Calu3 (cell line): ENCODE measurements around the gene TDG. TPM values are rescaled to one million over a fixed set of nuclear protein-coding genes. Genes with fewer than 3 reads are reported as not detected.

Source experiments
- BruUV-seq: library from RNA; stranded (reverse); fragments of 400-500 nt; replicated peaks from 2 replicates; lab custom pipeline; 2021; lab: Mats Ljungman, UMichigan
- CTCF ChIA-PET: fragments of 300-600 bp; sonication (Branson Sonifier 250); formaldehyde crosslinking; loops from one replicate; lab custom pipeline; 2022; ENCODE audit warnings: antibody characterized with exemption; lab: Charles Lee
- DNase-seq: peaks from one replicate; pipeline ENCODE4 v3.0.0; 2022
- H3K27ac Mint-ChIP-seq: one replicate; pipeline ENCODE4 v1.8.0; 2022; ENCODE audit warnings: mixed read lengths; ENCODE audit not compliant: unreplicated experiment
- H3K27me3 Mint-ChIP-seq: one replicate; pipeline ENCODE4 v1.8.0; 2022; ENCODE audit warnings: mixed read lengths; ENCODE audit not compliant: unreplicated experiment
- H3K36me3 Mint-ChIP-seq: one replicate; pipeline ENCODE4 v1.8.0; 2022; ENCODE audit warnings: mild to moderate bottlenecking, moderate library complexity, mixed read lengths; ENCODE audit not compliant: insufficient read depth, unreplicated experiment
- H3K4me1 Mint-ChIP-seq: one replicate; pipeline ENCODE4 v1.8.0; 2022; ENCODE audit warnings: mild to moderate bottlenecking, low read depth, mixed read lengths; ENCODE audit not compliant: unreplicated experiment
- H3K4me3 Mint-ChIP-seq: one replicate; pipeline ENCODE4 v1.8.0; 2022; ENCODE audit warnings: mild to moderate bottlenecking, low read depth, moderate library complexity, mixed read lengths; ENCODE audit not compliant: unreplicated experiment
- H3K9me3 Mint-ChIP-seq: one replicate; pipeline ENCODE4 v1.8.0; 2022; ENCODE audit warnings: low read depth, mixed read lengths; ENCODE audit not compliant: unreplicated experiment
- CTCF ChIP-seq: fragments of 200-600 bp; IDR thresholded peaks from one replicate; pipeline ENCODE4 v1.8.0; 2022; ENCODE audit warnings: antibody characterized with exemption; ENCODE audit not compliant: unreplicated experiment
- intact Hi-C: fragments of 100-400 bp; cut with micrococcal nuclease; formaldehyde crosslinking; loops from one replicate; pipeline ENCODE4 v1.10.0; 2022; ENCODE audit not compliant: unreplicated experiment
- total RNA-seq: library from RNA; stranded (reverse); gene quantifications from 2 replicates; pipeline ENCODE4 v1.2.3, GENCODE V29; 2022

The TDG gene
- total RNA-seq, 1 experiment from 2014 or later, result 35.3 TPM

GRCh38 chr12:103956509-103957027 lies 9.1 kb upstream of the TDG start:
- Mint-ChIP-seq H3K27ac (peak overlapping the region; percentile 92), H3K27me3 (no peaks in the 10 kb centered on the region), H3K36me3 (peaks cover 55% of the 10 kb centered on the region), H3K9me3 (no peaks in the 10 kb centered on the region), H3K4me3 (peak overlapping the region; percentile 77), H3K4me1 (peaks cover 29% of the 10 kb centered on the region)
- intact Hi-C loops, result loop anchor here (5.0 kb wide), 1 partner anchor 74 kb away; no protein-coding TSS in a partner anchor
- no peak for TF ChIP-seq CTCF
- CTCF ChIA-PET, result interaction anchor here (0.7 to 1.5 kb wide), 3 partner anchors 9 to 107 kb away, joined by 3 to 6 read pairs (median 3); partner anchors contain the start of genes HSP90B1 and TDG
- BruUV-seq, result no TSS peak
- peak; percentile 36 for DNase-seq

GRCh38 chr12:103957865-103958388 lies 7.7 kb upstream of the TDG start:
- no peaks in the 10 kb centered on the region for H3K27me3 Mint-ChIP-seq
- no peaks in the 10 kb centered on the region for H3K9me3 Mint-ChIP-seq
- TF ChIP-seq CTCF, result no peak
- peaks cover 43% of the 10 kb centered on the region for H3K36me3 Mint-ChIP-seq
- no TSS peak for BruUV-seq
- intact Hi-C loops, result loop anchor here (5.0 kb wide), 1 partner anchor 76 kb away; no protein-coding TSS in a partner anchor
- H3K4me3 Mint-ChIP-seq, result peak overlapping the region; percentile 77
- CTCF ChIA-PET, result interaction anchor here (0.7 to 1.0 kb wide), 2 partner anchors 14 to 102 kb away, joined by 4 read pairs; no protein-coding TSS in a partner anchor
- no peak for DNase-seq
- H3K4me1 Mint-ChIP-seq, result peaks cover 22% of the 10 kb centered on the region
- peak overlapping the region; percentile 92 for H3K27ac Mint-ChIP-seq

GRCh38 chr12:103958621-103959020 lies 7.1 kb upstream of the TDG start:
- Mint-ChIP-seq H3K4me1 (peaks cover 20% of the 10 kb centered on the region), H3K27ac (peak overlapping the region; percentile 15), H3K4me3 (no peak overlapping the region), H3K36me3 (peaks cover 44% of the 10 kb centered on the region), H3K27me3 (no peaks in the 10 kb centered on the region), H3K9me3 (no peaks in the 10 kb centered on the region)
- CTCF ChIA-PET, result interaction anchor here (1.0 kb wide), 1 partner anchor 15 kb away, joined by 4 read pairs; no protein-coding TSS in a partner anchor
- TF ChIP-seq CTCF, result no peak
- no TSS peak for BruUV-seq
- intact Hi-C loops, result loop anchor here (5.0 kb wide), 1 partner anchor 76 kb away; no protein-coding TSS in a partner anchor
- DNase-seq, result no peak

- Mint-ChIP-seq H3K36me3 (peaks cover 44% of the 10 kb centered on the region), H3K4me1 (peaks cover 23% of the 10 kb centered on the region), H3K27ac (no peak overlapping the region), H3K27me3 (no peaks in the 10 kb centered on the region), H3K9me3 (no peaks in the 10 kb centered on the region), H3K4me3 (no peak overlapping the region)
- intact Hi-C loops, result no loop called here
- TF ChIP-seq CTCF, result no peak
- no TSS peak for BruUV-seq
- DNase-seq, result no peak
- CTCF ChIA-PET, result no interaction called here
Measured at GRCh38 chr12:103960616-103961227, 5.0 kb upstream of the TDG start.
